ENCODE measurements around the gene AFG3L2.

AFG3L2 gene

Small RNA genes lying within 50 kb of the gene (small RNA-seq; reads per million reads assigned to genes)
- gene RNU6-170P (0 reads per million in 2 experiments), gene RNU7-129P (0 reads per million in 2 experiments)

Data from SK-N-DZ (cell line).